Hematopoietic multipotent progenitor cell treated with erythropoietin and hydrocortisone succinate and interleukin-3 and kit ligand, for 8 days (in vitro differentiated cells): ENCODE data around the gene JARID2.
"Not testable (repeated sequence)": the region's sequence is repeated elsewhere in the genome, so short reads cannot be mapped to it uniquely, and the experiment has no call there.

Experiments
- DNase-seq: peaks from one replicate; pipeline ENCODE4 v3.0.0-alpha.2; 2015

The JARID2 gene

DNA sequence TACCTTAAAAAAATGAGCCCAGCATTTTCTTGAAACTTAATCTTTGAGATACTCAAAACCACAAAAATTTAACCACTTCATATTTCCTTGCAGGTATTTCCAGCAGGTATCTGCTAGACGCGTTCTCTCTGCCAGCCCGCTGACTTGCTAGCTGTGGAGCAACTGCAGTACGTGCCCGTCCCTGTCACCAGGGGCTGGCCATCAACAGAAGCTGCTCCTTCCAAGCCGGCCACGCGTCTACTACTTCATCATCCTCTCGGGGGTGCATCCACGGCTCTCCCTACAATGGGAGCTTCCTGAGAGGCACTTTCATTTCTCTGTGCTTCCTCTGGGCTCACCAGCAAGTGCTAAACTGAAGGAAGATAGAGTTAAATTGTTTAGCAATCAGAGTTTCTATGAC is 284.5 kb downstream of the JARID2 start:
- DNase-seq: no peak

DNA sequence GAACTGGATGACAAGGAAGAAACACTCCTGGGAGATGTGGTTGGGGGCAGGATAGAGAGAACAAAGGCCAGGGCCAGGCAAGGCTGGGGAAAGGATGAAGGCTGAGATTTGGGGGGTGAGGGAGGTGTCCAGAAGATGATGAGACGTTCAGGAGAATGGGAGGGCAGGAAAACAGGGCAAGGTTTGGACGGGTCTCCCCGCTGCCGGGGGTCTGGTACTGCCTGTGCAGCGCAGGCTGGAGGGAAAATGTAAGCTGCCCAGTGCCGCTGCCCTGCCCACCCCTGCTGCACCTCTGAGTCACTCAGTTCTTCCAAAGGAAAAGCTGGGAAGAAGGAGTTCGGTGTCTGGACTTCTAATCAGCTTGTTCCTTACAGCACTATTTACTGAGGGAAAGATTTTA is 286.1 kb downstream of the JARID2 start:
- DNase-seq: no peak

DNA sequence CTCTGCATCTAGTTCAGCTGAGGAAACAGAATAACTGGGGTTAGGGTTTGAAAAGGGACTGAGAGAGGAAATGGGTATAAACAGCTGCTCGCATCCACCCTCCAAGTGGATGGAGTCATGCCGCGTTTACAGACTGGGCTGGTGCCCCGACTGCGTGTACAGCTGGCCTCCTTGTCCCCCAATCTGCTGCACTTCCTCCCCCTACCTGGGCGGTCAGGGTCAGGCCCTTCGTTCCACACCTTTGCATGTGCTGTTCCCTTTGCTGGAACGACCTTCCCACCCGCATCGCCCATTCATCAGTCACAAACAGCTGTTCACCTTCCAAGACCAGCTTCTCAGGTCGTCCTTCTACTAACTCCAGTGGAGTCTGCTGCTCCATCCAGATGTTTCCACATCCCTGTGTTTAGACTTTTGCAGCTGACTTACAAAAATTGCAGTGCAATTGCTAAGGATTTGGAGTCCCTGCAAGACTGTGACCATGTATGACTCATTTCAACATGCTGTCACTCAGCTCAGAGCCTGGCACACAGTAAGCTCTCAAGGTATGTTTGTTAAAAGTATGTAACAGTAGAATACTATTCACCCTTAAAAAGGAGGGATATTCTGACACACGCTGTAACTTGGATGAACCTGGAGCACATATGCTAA is 287.6 kb downstream of the JARID2 start:
- no peak for DNase-seq

DNA sequence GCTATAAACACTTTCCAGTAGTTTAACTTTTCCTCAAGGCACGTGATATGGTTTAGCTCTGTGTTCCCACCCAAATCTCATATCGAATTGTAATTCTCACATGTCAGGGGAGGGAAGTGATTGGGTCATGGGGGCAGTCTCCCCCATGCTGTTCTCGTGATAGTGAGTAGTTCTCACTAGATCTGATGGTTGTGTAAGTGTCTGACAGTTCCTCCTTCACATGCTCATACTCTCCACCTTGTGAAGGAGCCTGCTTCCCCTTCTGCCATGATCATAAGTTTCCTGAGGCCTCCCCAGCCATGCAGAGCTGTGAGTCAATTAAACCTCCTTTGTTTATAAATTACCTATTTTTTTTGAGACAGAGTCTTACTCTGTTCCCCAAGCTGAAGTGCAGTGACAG is 289.1 kb downstream of the JARID2 start:
- no peak for DNase-seq

DNA sequence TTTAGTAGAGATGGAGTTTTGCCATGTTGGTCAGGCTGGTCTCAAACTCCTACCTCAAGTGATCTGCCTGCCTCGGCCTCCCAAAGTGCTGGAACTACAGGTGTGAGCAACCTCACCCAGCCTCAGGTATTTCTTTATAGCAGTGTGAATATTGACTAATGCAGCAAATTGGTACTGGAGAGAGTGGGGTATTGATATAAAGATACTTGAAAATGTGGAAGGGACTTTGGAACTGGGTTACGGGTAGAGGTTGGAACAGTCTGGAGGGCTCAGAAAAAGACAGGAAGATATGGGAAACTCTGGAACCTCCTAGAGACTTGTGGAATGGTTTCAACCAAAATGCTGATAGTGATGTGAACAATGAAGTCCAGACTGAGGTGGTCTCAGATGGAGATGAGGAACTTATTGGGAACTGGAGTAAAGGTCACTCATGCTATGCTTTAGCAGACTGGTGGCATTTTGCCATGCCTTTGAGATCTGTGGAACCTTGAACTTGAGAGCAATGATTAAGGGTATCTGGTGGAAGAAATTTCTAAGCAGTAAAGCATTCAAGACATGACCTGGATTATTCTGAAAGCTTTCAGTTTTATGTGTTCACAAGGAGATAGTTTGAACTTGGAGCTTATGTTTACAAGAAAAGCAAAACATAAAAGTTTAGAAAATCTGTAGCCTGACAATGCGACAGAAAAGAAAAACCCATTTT is 289.8 kb downstream of the JARID2 start:
- no peak for DNase-seq

DNA sequence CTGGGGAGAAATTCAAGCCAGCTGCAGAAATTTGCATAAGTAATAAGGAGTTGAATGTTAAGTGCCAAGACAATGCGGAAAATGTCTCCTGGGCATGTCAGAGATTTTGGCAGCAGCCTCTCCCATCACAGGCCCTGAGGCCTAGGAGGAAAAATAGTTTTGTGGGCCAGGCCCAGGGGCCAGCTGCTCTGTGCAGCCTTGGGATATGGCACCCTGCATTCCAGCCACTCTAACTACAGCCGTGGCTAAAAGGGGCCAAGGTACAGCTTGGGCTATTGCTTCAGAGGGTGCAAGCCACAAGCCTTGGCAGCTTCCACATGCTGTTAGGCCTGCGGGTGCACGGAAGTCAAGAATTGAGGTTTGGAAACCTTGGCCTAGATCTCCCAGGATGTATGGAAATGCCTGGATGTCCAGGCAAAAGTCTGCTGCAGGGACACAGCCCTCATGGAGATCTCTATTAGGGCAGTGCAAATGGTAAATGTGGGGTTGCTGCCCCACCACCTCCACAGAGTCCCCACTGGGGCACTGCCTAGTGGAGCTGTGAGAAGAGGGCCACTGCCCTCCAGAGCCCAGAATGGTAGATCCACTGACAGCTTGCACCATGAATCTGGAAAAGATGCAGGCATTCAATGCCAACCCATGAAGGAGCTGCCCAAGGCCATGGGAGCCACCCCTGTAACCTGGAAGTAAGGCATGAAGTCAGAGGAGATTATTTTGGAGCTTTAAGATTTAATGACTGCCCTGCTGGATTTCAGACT is 290.5 kb downstream of the JARID2 start:
- no peak for DNase-seq

DNA sequence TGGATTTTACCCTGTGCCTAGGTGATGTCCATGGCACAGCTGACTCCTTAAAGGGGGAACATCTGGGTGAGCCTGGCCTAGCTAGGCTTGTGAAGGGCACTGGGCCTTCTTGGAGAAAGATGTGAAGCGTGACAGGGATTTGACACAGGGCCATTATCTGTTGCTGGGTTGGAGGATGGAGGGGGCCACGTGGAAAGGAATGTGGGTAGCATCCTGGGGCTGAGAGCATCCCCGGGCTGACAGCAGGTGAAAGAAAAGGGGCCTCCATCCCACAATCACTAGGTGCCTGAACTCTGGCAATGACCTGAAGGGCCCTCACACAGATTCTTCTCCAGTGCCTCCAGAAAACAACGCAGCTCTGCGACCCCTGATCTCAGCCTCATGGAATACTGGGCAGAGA is 292.2 kb downstream of the JARID2 start:
- DNase-seq: no peak

DNA sequence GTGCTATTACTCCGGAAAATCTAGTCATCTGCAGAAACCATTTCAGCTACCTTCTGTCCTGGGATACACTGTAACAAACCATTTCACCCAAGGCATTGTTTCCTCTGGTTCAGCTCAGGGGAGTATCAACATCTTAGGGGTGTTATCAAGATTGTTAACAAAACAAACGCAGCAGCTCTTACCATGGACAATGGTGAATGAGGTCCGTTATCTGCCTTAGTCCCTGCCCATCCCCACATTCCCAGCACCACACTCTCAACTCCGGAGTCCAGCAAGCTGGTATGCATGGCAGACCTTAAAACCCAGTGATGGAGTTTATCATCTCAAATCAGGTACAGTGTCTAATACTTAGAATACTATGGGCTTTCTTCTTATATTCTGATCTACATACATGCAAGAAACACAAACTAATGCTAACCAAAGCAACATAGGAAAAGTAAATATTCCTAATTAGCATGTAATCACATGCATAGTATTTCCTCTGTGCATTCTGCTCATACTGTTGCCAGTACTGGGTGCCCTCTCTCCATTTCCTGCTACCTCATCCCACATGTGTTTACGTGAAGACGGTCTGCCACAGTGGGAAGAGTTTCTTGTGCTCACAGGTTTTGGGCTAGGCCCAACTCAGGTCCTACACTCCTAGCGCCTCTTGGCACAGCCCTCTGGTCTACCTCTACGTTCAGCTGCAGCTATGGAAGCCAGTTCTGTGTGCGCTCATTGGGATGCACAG is 293.1 kb downstream of the JARID2 start:
- no peak for DNase-seq

DNA sequence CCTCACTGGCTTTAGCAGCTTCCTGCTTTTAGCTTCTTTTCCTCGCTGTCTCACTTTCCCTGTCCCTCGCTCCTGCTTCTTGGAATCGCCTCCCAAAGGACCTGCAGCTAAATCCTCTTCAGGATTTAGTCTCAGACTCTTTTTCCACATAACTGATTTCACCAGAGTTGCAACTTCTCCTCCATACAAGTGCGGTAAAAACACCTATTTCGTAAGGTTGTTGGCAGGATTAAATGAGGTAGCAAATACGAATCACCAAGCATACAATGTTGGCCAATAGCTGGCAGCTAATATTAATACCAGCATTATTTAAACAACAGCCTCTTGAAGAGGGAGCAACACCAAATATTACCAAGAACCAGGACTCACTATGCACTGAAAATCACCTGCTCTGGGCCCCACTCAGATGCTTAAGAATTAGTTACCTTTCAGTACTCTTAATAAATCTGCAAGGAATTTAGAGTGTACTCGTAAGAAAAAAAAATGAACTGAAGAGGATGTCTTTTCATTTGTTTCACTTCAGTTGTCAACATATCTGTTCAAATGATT is 293.9 kb downstream of the JARID2 start:
- no peak for DNase-seq

DNA sequence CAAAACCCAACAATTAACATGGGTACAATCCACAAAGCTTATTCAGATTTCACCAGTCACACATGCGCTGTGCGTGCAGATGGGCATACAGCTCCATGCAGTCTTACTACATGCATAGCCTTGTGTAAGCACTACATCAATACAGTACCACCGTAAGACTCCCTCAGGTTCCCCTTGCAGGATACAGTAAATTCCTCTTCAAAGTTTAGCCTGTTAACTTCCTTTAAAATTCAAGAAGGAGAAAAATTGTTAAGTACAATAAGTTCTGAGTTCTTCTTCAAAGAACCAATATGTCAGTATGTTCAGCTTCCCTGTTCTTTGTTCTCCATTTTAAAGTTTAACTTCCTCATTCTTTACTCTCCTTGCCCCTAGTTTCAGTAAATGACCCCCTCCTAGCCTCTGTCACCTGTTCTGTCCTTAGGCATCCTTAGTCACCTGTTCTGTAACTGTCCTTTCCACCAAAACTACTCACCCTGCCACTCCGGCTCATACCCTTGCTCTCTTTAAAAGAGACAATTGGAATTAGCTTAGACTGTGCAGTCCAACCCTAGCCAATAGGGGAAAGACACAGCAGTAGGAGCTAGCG is 297.6 kb downstream of the JARID2 start:
- DNase-seq: not testable (repeated sequence)

DNA sequence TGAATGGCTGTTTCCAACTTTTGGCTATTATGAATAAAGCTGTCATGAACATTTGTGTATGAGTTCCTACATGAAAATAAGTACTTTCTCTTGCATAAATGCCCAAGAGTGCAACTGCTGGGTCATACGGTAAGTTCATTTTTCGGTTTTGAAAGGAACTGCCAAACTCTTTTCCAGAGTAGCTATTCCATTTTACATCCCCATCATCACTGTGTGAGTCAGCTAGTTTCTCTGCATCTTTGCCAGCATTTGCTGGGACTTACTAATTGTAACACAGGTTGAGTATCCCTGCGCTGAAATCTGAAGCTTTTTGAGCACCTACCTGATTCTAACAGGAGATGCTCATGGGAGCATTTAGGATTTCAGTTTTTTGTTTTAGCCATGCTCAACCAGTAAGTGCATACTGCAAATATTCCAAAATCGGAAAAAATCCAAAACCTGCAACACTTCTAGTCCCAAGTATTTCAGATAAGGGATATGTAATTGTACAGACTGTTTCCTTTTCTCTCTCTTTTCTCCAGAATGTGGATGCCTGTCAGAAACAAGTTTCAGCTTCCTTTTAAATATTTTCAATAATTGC is 298.5 kb downstream of the JARID2 start:
- no peak for DNase-seq

DNA sequence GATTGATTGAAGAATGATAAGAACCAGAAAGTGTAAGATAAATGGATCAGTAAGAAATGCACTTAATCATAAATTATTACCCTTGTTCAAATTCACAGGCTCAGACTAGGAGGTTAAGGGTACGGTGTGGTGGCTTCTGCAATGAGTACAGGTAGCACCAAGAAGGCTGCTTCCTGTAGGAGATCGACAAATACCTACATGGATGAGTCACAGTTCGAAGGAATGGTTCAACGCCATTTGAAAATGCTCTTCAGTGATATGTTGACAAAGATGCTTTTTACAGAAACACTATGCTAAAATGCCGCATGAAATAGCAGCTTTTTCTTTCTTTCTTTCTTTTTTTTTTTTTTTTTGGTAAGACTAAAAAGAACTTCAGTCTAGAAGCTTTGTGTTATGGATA is 300.7 kb downstream of the JARID2 start:
- DNase-seq: no peak

DNA sequence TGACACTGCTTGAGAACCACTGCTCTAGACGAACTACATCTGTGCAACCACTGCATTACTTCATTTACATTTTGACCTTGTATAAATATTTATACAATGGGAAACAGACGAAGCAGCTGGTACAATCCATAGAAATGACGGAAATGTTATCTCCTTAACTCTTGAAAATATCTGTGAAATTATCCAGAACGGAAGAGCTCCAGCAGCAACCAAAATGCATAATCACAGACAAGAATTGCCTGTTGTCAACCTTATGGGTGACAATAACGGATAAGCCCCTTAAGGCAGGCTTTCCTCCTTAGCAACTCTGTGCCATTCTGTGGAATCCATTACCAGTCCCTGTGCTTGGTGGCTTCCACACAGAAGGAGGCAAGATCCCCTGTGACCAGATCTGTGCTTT is 301.5 kb downstream of the JARID2 start:
- DNase-seq: no peak

DNA sequence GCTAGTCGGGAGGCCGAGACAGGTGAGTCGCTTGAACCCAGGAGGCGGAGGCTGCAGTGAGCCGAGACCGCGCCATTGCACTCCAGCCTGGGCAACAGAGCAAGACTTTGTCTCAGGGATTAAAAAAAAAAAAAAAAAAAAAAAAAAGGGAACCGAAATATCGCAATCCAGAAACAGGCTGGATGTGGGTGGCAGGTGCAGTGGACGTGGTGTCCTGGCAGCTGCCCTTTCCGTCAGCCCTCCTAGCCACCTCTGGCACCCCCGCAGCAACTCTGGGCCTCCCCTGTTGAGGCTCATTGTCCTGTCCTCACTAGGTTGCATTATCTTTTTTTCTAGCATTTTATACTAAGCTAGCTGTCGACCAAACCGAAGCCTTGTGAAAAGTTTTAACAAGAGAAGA is 303.5 kb downstream of the JARID2 start:
- no peak for DNase-seq

DNA sequence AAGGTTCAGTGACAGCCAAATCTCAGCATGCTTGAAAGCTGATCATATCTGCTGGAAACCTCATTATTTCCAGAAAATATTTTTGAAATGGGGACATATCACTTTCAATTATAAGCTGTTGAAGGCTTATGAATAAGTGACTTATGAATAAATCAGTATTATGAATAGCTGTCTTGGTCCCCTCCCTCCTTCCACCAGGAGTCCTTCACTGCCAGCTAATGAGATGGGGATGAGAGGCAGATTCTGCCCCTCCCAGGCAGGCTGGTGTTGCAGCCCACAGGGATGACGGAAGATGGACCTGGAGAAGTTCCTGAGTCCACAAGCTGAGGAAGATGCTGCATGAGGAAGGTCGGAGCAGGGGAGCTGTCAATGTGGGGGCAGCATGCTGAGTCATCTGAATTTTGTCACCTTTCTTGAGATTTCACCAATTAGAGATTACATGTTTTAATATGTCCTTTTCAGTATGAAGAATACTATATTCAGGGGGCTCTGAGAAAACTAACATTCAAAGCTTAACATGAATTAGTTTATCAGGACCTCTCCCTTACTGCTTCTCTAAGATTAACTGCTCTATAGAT is 304.8 kb downstream of the JARID2 start:
- no peak for DNase-seq

DNA sequence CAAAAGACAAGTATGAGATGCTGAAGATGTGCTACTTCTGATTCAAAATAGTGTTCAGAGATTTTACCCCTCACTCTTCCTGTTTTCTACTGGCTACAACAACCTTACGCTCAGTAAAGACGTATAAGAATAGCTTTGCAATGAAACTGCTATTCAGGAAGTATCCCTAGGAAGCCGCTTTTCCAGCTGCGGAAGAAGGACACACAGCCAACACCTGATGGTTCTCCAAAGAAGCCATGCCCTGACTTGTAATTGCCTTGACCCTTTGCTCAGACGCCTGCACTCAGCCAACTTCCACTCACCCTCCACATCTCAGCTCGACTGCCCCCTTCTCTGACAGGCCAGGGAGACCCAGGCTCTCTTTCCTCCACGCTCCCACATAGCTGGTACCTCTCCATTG is 305.4 kb downstream of the JARID2 start:
- no peak for DNase-seq

DNA sequence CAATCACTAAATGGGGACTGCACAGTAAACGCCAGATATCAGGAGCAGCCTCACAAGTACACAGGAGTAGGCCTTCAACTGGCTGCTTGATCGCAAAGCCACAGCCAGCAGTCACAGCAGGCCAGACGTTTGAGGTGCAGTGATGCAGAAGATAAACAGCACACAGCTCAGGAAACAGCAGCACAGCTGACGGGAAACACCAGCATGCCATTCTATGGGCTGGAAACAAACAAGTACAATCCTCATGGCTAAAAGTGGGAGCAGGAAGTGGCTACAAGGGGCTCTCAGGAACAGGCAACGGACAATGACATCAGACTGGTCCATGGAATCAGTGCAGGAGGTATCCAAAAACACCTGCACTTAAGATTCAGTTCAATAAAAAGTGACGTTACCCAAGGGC is 305.9 kb downstream of the JARID2 start:
- DNase-seq: no peak

DNA sequence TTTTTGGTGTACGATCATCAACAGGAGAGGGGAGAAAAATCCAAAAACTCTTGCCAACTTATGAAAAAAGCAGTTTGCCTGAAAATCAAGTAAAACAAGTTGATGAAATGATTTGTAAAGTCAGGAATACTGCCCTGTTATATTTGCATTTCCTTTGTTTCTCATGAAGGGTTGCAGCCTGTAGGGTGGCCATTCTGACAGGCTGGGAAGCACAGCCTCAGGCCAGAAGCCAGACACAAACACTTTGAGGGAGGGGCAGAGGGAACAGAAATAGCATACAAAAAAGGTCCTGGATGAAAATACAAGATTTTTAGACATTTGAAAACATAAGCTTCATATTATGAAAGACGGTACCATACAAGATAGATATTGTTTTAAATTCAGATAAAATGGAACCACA is 307.2 kb downstream of the JARID2 start:
- DNase-seq: no peak

DNA sequence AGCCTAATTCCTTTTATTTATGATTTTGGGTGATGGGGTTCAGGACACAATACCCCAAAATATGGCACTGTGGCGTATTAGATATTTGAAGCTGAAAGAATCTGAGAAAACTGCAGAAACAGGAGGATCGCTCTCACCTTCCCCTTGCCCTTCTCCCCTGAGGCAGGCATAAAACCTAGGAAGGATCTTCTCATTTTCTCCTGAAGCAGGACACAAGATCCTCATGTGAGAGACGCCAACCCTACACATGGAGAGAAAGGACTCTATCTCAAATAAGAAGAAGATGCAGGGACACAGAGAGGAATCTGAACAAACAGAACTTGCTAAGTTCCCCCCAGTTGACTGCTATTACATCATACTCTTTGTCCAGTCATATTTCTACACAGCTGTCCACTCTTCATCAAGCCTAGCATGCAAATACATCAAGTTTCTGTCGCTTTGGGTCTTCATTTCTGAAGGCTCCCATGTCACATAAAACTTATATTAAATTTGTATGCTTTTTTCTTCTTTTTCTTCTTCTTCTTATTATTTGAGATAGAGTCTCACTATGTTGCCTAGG is 307.9 kb downstream of the JARID2 start:
- DNase-seq: no peak

DNA sequence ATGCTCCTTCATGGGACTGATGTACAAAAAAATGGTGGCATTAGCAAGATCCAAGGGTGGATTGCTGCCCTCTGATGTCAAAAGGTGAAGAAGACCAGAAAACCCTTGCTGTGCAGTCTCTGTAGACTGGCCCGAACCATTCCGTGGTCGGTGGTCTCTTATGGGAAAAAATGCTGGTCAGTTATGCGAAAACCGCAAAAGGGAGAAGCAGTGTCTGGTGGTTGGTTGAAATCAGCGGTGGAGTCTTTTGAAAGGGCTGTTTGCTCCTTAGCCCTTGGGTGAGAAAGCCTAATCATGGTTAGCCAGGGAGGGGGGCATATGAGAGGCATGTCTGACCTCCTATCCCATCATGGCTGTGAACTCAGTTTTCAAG is 308.8 kb downstream of the JARID2 start:
- no peak for DNase-seq

DNA sequence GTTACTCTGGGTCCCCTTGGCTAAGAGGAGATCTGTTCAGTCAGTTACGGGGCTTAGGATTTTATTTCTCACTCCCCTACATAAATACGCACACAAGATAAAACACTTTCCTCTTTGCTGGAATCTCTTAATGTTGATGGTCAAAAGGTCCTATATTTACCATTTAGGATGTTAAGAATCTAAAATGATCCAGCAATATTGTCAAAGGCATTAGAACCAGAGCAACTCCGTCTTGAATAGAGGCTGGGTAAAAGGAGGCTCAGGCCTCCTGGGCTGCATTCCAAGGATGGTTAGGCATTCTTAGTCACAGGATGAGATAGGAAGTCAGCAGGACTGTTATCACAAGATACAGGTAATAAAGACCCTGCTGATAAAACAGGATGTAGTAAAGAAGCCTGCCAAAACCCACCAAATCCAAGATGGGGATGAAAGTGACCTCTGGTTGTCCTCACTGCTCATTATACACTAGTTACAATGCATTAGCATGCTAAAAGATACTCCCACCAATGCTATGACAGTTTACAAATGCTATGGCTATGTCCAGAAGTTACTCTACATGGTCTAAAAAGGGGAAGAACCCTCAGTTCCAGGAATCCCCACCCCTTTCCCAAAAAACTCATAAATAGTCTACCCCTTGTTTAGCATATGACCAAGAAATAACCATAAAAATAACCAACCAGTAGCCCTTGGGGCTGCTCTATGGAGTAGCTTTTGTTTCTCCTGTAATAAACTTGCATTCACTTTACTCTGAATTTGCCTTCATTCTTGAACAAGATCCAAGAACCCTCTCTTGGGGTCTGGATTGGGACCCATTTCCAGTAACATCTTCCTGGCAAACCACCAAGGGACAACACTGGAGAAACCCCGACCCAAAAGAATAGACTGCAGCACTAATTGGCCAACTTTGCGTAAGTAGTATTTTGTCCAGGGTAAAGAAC is 309.5 kb downstream of the JARID2 start:
- peak; percentile 52 for DNase-seq
